Iris pigment epithelial cell (primary cell): ENCODE measurements around the gene CDH23.

Experiments
- DNase-seq: peaks from one replicate; pipeline ENCODE4 v3.0.0-alpha.2; 2011; ENCODE audit warnings: low read depth

Gene CDH23

DNA sequence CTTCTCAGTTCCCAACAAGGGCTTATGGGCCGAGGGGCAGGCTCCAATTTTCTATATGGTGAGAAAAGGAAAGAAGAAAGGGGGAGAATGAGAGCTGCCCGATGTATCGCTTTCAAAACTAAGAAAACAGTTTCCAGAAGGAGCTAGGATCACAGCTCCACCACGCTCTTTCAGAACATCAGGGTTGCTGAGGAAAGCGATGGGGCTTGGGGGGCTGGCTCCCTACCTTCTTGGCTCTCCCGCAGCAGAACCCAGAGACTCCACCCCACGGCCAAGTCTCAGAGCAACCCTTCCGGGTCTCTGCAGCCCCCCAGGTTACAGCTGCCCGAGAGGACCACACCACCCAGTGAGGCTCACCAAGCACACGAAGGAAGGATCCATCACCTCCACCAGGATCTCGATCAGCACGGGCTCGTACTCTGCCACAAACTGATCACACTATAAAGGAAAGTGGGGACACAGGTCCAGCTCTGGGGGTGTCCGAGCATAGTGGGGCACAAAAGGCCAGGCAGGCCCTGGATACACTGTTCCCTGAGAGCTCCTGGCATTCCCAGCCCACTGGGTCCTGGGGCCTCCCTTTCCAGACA is 422.0 kb downstream of the CDH23 start:
- no peak for DNase-seq

DNA sequence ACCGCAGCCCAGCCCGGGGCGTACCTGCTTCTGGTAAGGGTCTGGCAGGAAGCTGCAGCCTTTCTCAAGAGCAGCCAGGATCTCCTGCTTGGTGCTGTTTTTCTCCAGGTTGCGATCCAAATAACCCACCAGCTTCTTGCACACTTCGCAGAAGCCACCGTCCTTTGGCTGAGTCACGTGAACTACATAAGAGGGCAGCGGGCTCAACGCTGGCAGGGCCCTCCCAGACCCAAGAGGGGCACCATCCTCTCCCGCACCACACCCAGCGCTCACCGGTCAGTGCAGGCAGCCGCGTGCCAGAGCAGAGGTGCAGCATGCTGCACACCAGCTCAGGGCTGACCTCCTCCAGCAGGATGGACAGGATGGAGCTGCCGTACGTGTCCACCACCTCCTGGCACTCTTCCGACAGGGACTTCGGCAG is 422.7 kb downstream of the CDH23 start:
- DNase-seq, result no peak

DNA sequence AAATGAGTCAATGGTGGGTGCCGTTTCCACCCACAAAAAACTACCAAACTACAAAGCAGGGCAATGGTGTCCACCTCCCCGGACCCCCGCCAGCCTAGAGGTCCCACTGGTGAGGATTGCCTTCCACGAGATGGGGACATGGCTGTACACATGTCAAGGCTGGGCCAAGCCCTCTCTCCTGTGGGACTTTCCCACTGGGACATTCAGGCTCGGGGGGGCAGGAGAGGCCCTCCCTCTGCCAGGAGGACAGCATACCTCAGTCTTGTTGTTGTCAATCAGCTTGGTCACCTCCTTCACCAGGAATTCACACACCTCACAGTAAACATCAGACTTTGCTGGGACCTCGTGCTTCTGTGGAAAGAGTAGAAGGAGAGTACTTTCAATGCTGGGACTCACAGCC is 423.3 kb downstream of the CDH23 start:
- DNase-seq, result no peak

DNA sequence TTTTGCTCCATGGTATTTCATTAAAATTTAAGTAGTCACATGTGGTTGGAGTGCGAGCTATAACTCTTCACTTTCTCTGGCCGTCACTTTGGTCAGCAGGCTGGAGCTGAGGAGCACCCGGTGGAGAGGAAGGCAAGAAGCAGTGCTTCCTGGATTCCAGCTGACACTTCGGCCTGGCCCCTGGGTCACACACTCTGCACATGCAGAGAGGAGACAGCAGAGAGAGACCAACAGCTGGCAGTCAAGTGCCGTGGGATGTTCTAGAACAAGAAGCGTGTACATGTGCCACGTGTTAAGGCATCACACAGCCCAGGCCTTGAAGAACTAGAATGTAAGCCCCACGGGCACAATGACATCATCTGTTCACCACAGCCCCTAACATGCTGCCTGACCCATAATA is 424.2 kb downstream of the CDH23 start:
- DNase-seq, result no peak

DNA sequence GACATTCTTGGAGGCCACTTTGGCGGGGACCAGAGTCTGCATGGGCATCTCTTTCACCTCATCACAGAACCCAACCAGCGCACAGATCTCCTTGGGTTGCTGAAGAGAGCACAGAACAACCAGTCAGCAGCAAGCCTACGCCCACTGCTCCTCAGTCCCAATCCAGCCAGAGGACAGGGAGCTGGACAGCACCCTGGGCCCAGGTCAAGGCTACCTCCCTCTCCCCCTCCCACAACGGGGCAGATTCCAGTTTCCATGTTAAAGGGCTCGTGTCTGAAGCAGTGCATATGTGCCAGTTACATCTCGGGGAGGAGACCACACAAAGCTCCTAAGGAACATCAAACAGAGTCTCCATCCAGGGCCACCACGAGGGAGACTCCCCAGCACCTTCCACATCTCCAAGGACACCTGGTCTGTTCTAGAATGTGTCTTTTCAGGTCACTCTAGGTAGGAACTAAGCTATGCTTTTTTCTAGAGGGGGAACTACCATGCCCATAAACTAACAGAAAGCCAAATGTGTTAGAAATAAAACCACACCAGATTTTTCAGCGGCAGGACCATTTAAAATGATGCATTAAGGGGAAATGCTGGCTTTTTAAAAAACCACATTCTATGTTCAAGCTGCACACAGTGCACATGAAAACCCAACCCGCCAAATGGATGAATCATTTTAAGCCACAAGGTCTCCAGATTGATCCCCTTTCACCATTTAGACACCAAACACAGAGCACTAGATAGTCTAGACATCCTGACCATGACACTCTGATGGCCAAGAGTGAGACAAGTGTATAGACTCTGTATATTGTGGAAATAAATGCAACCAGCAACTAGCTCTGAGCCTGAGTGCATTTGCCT is 425.4 kb downstream of the CDH23 start:
- DNase-seq, result peak; percentile 69

DNA sequence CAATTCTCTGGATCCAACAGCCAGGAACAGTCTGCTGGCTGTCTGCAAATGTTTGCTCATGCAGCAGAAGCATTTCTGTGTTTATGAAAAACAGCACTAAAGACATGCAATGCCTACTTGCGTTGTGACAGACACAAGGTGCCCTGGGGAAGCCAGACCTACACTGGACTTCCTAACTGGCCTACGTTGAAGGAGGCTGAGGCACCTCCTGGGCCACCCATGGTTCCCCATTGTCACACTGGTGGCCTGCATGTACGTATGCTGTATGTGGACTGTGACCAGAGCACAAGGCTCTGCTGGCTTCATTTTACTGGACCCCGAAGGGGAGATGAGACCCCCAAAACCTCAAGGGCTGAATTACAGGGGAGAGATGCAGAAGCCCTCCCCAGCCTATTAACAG is 426.6 kb downstream of the CDH23 start:
- no peak for DNase-seq

DNA sequence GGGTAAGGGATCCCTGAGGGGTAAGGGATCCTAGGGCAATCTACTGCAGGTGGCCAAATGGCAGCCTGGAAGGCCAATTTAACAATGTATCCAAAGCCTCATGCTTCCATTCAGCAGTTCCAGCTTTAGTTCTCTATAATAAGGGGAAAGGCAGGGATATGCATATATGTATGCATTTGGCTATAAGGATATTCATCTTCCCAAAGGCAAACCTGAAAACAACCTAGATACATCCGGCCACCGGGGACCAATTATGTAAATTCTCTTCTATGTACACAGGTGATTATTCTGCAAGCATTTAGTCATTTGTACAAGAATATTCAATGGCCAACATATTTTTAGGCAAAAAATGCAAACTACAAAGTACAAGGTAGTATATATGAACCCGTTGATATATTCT is 427.6 kb downstream of the CDH23 start:
- DNase-seq, result no peak

DNA sequence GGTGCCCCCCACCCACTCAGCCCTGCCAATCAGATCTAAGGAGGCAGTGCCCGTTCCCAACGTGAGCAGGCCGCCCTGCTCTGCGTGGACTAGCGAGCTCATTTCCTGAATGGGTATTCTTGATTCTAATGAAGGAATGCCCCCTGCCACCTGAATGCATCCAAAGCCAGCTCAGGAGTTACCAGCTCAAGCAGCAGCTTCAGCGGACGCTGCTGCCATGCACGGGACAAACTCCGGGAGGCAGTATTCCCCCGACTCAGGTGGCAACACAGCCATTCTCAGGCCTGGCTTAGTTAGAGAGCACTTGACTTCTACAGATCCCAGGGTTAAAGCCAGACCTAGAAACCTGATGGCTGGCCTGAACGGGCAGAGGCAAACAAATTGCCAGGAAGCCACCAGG is 428.5 kb downstream of the CDH23 start:
- DNase-seq, result no peak

DNA sequence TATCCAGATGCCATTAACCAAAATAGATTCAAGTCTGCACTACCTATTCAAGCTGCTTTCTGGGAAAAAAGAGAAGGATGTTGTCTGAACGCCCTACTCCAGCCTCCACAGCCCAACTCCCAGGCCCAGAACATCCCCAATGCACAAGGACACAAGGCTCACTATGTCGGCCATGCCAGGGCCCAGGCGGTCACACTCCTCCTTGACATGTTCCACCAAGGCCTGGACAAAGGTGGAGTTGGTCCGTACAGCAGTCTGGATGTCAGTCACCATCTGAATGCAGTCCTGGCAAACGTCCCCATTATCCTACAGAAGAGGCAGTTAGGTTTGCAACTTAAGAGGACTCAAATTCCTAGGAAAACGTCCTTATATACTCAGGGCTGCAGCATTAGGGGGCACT is 431.1 kb downstream of the CDH23 start:
- DNase-seq, result no peak

DNA sequence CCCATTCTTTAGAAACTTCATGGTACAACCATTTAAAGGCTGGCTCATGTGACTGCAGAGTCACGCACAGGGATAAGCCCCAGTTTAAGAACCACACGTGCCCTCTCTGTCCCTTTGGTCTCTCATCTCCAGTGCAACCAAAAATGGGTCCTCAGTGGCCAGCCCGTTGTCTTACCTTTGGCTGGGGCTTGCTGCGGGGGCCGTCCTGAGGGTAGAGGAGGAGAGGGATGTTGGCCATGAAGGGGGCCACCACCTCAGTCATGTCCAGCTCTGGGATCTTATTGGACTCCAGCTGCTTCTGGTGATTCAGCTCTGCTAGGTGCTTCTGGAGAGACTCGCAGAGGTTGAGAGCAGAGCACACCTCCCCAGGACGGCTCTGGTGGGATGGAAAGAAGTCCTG is 432.0 kb downstream of the CDH23 start:
- no peak for DNase-seq

DNA sequence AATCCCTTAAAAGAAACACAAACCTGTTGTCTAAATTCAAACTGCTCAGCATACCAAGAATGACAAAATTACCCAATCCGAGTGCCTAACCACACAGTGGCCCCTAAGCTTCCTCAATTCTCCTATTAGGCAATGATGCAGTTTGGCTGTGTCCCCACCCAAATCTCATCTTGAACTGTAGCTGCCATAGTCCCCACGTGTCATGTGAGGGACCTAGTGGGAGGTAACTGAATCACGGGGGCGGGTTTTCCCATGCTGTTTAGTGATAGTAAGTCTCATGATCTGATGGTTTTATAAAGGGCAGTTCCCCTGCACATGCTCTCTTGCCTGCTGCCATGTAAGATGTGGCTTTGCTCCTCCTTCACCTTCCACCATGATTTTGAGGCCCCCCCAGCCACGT is 432.5 kb downstream of the CDH23 start:
- DNase-seq, result peak; percentile 31

DNA sequence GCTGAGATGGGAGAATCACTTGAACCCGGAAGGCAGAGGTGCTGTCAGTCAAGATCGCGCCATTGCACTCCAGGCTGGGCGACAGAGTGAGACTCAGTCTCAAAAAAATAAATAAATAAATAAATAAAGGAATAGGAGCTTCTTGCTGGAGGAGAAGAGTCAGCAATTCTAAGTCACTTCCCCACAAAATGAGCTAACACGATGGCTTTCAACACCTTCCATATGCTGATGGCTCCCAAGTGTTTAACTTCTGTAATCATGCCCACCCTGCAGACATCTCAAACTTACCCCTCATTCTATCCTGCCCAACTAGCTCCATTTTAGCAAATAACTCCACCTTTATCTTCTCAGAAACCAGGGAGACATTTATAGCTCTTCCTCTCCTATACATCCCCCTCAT is 433.2 kb downstream of the CDH23 start:
- no peak for DNase-seq

DNA sequence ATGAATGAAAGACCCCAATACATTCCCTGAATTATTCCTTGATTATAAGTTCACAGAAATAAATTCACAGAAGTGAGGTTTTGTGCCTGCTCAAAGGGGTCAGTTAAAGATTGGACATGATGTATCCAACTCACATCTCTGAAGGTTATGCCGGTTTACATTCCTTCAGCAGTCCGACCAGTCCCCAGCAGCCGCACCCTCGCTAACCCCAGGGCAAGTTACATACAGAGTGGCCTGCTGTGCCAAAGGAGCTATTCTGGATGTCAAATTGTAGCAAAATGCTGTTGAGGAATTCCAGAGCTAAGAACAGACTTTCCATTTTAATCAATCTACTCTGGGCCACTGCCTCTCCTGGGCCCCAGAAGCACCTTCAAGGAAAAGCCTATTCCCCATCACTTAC is 434.0 kb downstream of the CDH23 start:
- no peak for DNase-seq

DNA sequence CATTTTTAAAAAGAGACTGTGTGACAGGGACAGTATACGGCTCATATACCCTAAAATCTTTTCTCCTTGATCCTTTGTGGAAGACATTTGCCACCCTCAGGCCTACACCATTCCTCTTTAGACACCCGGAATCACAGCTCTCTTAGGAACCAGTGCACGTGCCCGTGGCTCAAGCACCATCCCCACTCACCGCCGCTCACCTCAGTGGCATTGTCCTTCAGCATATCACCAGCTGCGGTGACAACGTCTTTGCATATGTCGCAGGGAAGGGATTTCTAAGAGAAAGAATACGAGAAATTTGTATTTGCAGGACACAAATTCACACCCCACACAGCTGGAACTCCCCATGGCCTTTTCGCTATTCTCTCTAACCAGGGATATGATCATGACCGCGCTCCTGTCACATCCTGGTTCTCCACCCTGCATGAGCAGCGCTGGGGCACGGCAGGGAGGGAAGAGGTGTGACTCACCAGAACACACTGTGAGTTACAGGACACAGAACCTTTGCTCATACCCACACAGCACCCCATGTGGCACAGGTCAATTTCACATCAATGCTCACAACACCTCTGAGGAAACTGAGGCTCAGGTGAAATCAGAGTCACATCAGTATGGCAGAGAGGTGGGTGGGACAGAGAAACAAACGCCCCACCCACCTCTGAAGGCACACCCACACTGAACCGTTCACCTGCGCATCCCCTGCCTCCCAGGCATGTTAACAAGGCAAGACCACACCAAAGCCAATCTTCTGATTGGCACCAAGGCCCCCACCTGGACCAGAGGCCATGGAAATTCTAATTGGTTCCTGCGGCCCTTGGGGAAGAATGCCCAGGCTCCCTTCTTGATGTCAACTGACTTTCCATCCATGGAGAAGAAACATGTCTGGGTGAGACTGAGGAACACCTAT is 435.2 kb downstream of the CDH23 start:
- DNase-seq, result peak; percentile 68

DNA sequence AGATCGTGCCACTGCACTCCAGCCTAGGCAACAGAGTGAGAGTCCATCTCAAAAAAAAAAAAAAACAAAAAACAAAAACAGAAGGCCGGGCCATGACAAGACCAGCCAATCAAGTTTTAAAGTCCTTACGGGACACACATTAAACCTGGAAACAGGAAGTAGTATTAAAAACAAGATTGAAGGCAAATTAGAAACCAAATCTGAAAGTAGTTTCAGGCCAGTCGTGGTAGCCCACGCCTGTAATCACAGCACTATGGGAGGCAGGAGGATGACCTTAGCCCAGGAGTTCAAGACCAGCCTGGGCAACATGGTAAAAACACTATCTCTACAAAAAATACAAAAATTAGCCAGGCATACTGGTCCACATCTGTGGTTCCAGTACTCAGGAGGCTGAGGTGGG is 436.2 kb downstream of the CDH23 start:
- no peak for DNase-seq

DNA sequence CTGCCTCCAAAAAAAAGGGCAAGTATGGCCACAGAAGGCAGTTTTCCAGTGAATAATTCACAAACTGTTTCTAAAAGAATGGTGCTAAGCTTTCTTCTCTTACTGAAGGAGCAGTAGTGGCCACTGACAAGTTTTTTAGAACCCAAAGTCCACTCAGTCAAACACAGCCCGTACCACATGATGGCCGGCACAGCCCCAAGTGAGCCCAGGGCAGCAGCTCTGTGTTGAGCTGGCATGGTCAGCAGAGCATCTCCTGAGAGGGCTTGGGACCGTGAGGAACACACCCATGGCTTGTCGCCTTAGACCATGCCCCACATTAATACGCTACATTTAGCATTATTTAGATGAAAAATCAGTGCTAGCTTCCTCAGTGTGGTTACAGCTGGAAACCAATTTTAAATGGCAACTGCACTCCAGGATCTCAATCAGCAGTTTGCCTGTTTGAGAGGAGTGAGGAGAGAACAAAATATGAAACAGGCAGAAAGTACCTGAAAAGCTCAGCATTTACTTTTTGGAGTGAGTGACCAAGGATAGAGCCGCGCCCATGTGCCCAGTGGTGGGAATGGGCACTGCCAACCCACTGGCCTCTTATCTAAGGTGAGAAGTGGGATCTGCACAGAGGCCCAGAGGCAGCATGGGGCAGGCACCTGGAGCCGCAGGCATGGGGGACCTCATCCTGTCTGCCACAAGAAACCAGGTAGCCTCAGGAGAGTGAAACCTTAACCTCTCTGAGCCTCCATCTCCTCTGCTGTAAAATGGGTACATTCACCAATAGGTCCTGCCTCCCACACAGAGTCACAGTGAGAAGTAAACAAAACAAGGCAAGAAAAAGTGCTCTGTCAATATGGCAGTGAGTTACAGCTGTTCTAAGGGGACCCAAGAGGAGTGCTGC is 437.0 kb downstream of the CDH23 start:
- no peak for DNase-seq

DNA sequence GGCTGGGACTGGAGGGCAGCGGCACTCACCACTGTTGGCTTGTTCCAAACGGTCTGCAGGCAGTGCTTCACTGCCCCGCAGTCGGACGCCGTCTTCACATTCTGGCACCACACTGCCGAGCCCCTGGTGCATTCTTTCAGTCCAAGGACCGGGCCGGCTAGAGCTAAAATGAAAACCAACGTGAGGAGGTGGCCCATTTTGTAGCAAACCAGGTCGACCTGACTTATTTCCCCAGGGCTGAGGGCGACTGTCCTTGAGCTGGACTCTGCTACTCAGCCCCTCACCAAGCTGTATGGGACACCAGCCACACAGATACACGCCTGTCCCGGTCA is 437.6 kb downstream of the CDH23 start:
- DNase-seq, result no peak

DNA sequence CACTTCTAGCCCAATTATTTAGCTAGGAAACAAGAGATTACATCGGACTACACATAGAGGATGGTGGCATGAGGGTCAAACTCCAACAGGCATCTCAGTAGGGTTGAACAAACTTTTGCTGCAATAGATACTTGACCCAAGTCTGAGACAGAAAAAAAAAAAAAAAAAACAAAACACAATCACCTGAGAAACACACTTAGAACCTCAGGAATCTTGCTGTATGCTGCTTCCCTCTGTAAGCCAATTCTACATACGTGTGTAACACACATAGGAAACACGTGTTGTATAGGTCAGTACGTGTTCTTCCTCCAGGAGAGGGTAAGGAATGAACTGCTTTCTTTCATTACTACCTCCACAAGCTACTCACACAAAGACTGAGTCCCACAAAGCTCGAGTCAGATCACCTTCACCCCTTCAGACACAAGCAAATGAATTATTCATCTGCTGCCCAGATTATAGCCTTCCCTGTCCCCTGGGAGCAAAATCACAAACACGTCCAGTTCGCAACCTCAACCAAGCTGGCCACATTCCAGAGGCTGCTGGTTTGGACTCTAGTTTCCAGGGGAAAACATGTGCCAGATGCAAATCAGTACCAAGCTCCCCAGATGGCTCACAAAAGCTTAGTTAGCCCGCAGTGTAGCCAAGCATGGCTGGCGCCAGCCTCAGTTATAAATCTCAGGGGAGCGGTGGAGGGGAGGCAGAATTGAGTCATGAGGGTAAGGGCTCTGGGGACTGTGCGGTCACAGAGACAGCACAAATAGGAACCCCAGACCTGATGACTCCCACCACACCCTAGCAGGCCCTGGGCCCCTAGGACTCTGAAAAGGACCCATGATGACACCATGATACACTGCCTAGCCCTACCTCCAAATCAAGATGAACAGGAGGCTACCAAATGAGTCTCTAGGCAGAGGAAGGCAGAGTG is 439.2 kb downstream of the CDH23 start:
- peak; percentile 76 for DNase-seq

DNA sequence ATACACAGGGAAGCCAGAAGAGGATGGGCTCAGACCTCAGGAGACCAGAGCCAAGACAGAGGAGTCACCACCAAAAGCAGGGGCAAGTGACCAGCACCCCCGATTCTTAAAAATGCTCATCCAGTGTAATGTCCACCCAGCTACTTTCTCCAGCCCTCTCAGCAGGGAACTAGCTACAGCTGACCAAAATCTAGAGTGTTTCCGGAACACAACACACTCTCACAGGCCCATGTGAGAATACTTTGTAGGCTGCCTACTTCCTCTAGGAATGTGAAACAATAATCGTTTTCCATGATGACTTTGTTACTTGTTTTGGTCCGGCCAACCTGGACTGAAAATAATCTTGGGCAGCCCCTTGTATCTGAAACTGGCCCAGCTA is 439.9 kb downstream of the CDH23 start:
- DNase-seq, result no peak

DNA sequence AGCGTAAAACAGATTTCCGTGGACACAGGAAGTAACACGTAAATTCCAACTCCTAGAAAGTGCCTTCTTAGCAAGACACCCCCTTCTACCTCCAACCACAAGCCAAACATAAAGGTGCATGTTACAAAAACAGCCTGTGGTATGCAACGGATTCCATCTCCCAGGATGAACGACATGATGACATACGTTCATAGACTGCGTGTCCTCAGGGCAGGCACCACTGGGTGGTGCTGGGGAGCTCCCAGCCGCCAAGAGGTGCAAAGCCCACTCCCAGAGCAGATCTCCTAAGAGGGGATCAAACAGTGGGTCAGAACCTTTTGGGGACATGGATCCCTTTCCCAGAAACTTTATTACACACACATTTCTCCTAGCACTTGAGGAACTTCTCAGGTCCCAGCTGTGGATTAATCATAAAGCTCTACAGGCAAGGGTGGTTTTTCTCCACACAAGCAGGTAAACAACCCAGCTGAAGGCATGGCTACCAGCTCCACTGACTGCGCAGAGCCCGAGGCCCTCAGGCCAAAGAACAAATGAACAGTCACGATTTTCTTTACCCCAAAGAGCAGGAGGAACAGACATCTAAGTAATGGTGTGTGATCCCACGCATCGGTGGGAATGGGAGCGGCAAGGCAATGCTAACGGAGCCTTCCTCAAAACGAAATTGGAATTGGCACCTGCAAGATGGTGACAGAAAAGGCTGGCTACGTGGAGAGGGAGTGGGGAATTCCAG is 440.5 kb downstream of the CDH23 start:
- peak; percentile 55 for DNase-seq
